Measurements from ENCODE around the gene GASK1A.

GASK1A gene

GRCh38 chr3:43014956-43015355, 35.8 kb downstream of the GASK1A start:
- no peak for FAIRE-seq

DNA sequence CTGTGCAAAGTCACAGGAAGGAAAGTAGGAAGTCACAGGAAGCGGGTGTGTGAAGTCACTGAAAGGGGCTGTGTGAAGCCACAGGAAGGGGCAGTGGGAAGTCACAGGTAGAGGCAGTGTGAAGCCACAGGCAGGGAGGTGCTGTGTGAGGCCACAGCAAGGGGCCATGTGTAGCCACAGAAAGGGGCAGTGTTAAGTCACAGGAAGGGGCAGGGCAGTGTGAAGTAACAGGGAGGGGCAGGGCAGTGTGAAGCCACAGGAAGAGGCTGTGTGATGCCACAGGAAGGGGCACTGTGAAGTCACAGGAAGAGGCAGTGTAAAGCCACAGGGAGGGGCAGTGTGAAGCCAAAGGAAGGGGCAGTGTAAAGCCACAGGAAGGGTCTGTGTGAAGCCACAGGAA, 36.5 kb downstream of the GASK1A start:
- FAIRE-seq, result no peak

DNA sequence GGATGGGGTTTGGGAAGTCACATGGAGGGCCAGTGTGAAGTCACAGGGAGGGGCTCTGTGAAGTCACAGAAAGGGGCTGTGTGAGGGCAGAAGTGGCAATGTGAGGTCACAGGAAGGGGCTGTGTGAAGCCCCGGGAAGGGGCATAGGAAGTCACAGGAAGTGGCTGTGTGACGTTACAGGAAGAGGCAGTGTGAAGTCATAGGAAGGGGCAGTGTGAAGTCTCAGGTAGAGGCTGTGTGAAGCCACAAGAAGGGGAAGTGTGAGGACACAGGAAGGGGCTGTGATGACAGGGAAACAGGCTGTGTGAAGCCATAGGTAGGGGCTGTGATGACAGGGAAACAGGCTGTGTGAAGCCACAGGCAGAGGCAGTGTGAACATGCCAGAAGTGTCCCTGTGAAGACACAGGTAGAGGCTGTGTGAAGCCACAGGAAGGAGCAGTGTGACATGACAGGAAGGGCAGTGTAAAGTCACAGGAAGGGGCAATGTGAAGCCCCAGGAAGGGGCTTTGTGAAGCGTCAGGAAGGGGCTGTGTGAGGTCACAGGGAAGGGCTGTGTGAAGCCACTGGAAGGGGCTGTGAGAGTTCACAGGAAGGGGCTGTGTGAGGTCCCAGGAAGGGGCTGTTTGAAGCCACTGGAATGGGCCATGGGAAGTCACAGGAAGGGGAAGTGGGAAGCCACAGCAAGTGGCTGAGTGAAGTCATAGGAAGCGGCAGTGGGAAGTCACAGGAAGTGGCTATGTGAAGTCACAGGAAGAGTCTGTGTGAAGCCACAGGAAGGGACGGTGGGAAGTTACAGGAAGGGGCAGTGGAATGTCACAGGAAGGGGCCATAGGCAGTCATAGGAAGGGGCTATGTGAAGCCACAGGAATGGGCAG, 37.1 kb downstream of the GASK1A start:
- no peak for FAIRE-seq

GRCh38 chr3:43017004-43017403, 37.9 kb downstream of the GASK1A start:
- FAIRE-seq, result no peak

DNA sequence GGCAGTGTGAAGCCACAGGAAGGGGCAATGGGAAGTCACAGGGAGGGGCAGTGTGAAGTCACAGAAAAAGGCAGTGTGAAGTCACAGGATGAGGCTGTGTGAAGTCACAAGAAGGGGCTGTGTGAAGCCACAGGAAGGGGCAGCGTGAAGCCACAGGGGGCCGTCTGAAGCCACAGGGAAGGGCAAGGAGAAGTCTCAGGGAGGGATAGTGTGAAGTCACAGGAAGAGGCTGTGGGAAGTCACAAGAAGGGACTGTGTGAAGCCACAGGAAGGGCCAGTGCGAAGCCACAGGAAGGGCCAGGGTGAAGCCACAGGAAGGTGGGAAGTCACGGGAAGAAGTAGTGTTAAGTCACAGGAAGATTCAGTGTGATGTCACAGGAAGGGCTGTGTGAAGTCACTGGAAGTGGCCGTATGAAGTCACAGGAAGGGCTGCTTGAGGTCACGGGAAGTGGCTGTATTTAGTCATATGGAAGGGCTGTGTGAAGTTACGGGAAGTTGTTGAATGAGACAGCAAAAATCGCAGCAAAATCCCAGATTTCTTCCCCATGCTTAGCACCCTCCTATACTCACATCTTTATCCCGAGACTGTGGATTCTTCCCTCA, 38.6 kb downstream of the GASK1A start:
- no peak for FAIRE-seq

- no peak for FAIRE-seq
These were observed 39.1 kb downstream of the GASK1A start for GRCh38 chr3:43018246-43018645.

DNA sequence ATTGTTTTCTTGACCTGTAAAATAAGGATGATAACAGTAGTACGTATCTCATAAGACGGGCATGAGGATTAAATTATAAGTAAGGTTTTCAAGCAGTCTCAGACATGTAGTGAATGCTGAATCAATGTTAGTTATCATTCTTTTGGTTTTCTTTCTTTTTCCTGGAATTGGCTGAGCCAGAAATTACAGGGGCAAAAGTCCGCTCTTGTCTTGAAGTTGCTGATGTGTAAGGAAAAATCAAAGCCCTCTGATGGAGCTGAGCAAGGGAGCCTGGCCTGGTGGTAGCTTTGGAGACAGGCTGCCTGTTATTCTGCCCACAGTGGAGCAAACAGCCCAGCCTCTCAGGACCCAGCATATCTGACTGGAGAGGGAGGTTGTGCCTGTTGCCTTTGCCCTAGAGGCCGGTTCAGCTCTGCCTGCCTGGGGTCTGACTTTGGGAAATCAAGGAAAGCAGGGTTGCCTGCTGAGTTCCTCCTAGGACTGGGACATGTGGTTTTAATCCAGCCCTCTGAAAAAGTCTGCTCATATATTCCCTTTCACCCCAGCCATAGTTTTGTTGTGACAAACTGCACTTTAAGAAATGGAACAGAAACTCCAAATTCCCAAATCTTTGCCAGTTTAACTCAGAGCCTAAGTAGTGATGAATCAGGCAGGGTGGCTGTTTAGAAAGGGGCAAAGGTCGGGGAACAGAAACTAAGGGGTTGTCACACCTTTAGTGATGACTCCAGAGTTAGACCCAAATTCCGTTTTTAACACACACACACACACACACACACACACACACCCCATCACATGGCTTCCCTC, 40.1 kb downstream of the GASK1A start:
- FAIRE-seq, result no peak

- FAIRE-seq, result no peak
These were observed 40.7 kb downstream of the GASK1A start for GRCh38 chr3:43019826-43020225.

- no peak for FAIRE-seq
These were observed 42.1 kb downstream of the GASK1A start for GRCh38 chr3:43021186-43021585.

- FAIRE-seq, result no peak
These were observed 43.0 kb downstream of the GASK1A start for GRCh38 chr3:43022121-43022520.

- no peak for FAIRE-seq
These were observed 44.0 kb downstream of the GASK1A start for GRCh38 chr3:43023066-43023465.

- no peak for FAIRE-seq
These were observed 44.6 kb downstream of the GASK1A start for GRCh38 chr3:43023746-43024145.

DNA sequence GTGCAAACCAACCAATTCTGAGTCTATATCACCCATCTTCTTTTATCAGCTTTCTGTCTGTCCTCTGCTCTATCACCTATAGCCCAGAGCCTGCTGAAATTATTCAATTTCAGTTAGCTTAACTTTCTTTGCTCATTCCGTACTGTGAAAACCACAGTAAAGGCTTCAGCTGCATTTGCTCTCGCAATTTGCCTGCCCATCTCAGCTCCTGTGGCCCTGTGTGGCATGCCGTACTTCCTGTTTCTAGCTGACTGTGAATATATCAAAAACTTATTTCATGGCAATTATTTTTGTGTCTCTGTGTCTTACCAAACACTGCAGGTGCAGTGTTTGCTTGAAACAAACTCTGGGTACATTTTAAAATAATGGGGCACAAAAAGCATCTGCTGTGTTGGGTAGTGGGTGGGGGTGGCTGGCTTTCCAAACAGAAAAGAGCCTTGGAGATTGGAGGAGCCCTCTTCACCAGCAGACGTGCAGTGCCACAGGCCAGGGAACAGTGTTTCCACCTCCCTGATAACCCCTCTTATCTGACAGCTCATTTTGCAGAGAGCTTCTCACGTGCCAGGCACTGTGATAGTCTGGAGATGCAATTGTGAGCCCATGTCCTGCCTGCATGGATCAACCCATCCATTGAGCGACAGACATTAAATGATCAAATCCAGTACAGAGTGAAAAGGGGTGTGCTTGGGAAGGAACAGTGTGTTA, 45.2 kb downstream of the GASK1A start:
- FAIRE-seq, result no peak

DNA sequence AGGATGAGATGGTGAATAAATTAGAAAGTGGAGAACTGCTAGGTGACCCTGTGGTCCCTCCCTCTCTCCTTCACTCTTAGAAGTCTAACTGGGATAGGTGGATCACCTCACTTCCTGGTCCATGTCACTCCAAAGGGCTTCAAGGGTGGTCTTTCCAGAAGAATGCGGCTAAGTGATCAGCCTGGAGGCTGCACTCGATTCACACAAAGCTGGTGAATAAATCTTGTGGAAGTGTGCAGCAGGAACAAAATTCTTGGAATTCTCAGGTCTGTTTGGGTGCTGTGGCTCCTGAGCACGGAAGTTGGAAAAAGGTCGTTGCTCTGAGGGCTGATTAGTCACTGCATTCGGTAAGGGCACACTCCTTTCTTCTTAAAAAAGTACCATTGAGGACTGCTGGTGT, 46.3 kb downstream of the GASK1A start:
- no peak for FAIRE-seq

DNA sequence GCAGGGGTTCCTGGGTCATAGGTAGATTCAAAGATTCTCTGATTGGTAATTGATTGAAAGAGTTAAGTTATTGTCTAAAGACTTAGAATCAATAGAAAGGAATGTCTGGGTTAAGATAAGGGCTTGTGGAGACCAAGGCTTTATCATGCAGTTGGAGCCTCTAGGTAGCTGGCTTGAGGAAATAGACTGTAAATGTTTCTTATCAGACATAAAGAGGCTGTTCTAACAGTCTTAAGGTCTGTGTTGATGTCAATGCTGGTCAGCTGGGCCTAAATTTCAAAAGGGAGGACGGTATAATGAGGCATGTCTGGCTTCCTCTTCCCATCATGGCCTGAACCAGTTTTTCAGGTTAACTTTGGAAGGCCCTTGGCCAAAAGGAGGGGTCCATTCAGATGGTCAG, 48.9 kb downstream of the GASK1A start:
- FAIRE-seq, result no peak

DNA sequence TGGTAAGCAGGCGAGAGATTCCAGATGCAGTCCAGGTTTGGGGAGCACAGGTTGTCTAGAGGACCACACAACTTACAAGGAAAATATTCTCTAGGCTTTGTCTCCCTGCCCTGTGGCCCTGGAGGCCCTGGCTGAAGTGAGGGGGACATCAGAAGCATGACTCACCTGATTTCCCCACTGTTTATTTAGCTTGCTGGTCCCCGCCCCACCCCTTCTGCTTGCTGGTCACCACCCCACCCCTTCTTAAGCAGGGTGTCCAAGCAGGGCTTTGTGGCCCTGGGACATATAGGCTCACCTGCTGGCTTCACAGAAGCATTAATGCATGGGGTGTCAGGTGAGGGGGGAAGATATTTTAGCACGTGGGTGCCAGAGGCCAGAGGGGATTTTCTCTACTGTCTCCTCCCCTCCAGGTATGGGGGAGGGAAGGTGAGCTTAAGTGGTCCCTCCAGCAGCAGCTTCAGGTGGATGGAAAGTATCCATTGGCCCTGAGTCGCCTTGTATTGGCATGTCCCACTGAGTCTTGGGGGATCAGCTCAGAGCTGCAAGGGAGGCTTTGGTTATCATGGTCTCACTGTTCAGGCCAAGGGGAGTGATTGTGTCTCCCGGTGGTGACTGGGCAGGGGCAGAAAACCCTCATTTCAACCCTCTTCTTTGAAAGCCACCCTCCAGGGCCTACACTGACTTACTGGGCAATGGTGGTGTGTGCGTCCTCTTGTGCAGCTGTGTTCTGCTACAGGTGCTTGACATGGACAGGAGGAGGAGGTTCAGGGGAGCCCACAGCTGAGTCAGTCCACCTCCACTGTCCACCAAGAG, 49.8 kb downstream of the GASK1A start:
- FAIRE-seq, result no peak

DNA sequence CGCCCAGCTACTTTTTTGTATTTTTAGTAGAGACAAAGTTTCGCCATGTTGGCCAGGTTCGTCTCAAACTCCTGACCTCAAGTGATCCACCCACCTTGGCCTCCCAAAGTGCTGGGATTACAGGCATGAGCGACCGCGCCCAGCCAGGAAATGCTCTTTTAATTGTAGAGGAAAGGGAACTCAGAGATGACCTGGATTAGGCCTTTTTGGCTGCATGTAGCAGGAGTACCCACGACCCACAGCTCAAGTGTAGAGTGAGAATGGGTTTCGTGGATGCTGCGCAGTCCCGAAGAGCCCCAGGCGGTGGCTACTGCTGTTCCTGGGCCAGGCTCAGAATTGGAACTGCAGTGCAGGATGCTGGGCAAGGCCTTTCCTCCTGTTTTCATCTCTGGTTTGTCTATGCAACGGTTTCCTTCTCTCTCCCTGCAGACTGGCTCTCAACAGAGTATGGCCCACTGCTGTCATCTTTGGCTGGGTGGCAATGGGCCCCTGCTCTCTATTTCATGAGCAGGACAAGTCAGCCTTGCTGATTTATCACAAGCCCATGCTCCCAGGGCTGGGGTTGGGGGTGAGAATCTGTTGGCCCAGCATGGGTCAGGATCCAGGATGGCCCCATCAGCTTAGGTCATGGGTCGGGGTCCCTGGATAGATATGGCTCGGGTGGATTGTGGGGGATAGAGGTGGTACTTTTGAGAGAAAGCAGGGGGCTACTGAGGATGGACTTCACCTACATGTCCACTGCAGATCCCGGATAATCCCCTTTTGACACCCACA, 51.2 kb downstream of the GASK1A start:
- no peak for FAIRE-seq

DNA sequence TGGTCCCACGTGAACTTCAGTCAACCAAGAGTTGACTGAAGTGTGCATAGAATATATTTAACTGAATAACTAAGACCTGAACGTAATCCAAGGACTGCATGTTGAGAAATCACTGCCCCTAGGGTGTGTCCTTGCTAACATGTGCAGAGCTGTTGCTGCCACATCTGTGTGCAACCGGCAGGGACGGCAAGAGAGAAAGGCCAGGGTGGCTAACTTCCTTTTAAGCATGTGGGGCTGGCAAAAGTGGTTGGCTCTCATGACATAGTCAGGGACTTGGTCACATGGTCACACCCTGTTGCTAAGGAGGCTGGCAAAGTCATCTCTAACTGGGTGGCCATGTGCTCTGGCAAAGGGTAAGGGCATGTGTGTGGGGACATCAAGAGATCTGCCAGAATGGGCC, 52.4 kb downstream of the GASK1A start:
- no peak for FAIRE-seq

DNA sequence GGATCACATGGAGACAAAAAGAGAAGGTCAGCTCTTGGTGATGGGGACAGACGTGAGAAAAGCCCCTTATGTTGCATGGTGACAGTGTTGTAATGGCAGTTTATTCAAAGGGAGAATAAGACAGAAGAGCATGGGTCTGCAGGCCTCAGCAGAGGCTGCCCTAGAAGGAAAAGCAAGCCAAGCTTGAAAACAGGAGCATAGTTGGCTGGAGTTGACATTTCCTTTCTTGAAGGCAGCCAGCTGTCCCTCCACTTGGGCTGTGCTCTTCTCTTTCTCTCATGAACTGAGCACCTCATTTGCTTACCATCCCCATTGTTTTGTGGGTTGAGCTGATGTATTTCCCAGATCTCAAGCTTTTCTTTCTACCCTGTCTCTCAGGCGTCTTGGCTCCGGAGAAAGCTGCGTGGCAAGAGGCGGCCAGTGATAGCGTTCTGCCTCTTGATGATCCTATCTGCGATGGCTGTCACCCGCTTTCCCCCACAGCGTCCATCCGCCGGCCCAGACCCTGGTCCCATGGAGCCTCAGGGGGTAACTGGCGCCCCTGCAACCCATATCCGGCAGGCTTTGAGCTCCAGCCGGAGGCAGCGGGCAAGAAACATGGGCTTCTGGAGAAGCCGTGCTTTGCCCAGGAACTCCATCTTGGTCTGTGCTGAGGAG, 52.9 kb downstream of the GASK1A start:
- FAIRE-seq, result no peak

Data from colon (tissue), 2 donors.